NCI-H510A treated with DMSO at 0.1 percent for 48 hours (cell line): Measurements from ENCODE around the gene AZU1.
A peak's percentile ranks its signal among the peaks of the same experiment; 100 is the strongest.

Experiments
- DNase-seq: peaks from one replicate; lab custom pipeline; 2025; lab: John Stamatoyannopoulos, UW

AZU1 gene

GRCh38 chr19:827710-828321 lies at the start of gene AZU1:
TSS of gene AZU1 (plus strand) at chr19:827837. CDS start at chr19:827847, 10 bp downstream.
- no peak for DNase-seq

GRCh38 chr19:778910-779653 lies 48.6 kb upstream of the AZU1 start:
- DNase-seq = no peak

- DNase-seq = no peak
These were observed 46.7 kb upstream of the AZU1 start for GRCh38 chr19:780935-781334.

DNA sequence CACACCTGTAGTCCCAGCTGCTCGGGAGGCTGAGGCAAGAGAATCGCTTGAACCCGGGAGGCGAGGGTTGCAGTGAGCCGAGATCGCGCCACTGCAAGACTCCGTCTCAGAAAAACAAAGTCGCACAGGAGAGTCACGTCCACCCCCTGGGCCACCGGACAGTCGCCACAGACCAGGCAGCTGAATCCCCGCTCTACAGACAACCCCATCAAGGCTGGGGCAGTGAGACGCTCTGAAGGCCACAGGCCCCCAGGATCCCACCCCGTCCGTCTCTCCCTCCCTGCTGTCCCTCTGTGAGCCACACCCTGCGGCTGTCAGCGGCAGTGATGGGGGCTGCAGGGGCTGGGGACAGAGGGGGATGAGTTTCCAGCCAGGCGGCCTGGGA lies 45.8 kb upstream of the AZU1 start:
- DNase-seq = no peak

DNA sequence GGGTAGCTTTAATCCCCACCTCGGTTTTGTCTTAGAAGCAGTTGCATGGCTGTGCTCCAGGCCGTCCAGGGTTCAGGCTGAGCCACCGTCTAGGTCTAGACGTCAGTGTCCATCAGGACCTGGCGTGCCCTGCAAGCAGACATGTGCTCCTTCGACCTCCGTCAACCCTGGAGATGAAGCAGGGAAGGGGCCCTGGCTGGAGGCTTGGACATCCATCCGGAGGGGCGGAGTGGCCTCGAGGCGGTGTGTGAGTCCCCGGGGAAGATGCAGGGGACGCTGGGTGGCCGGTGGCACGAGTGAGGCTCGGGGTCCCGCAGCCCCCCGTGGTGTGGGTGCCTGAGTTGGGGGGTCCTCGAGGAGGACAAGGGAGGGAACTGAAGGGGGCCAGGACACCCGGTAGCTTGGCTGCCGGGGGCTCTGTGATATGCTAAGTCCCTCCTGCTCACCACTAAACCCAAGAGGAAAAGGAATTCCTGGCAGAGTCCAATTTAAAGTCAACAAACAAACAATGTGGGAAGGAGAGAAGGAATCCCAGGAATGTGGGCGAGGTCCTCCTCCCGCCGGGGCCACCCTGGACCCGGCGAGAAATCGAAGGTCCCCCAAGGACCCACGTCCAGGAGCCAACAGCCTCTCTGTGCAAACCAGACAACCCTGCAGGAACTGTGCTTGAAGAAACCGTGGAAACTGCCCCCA lies 45.3 kb upstream of the AZU1 start:
- DNase-seq = no peak

GRCh38 chr19:782878-783668 lies 44.6 kb upstream of the AZU1 start:
- DNase-seq = no peak

GRCh38 chr19:784541-784940 lies 43.1 kb upstream of the AZU1 start:
- DNase-seq = no peak

- no peak for DNase-seq
These were observed 40.1 kb upstream of the AZU1 start for GRCh38 chr19:787536-787935.

DNA sequence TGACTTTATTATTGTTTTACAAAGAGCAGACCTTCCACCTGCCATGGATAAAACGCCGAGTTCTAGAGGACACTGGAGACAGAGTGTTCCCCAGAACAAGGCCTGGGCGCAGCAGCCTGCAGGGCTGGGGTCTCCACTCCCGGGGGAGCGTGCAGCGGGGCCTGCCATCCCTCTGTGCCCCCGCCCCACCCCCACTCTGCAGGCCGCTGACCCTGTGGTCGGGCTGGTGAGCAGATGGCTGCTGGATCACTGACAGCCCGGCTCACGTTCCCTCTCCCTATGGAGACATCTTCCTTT lies 39.0 kb upstream of the AZU1 start:
- no peak for DNase-seq

DNA sequence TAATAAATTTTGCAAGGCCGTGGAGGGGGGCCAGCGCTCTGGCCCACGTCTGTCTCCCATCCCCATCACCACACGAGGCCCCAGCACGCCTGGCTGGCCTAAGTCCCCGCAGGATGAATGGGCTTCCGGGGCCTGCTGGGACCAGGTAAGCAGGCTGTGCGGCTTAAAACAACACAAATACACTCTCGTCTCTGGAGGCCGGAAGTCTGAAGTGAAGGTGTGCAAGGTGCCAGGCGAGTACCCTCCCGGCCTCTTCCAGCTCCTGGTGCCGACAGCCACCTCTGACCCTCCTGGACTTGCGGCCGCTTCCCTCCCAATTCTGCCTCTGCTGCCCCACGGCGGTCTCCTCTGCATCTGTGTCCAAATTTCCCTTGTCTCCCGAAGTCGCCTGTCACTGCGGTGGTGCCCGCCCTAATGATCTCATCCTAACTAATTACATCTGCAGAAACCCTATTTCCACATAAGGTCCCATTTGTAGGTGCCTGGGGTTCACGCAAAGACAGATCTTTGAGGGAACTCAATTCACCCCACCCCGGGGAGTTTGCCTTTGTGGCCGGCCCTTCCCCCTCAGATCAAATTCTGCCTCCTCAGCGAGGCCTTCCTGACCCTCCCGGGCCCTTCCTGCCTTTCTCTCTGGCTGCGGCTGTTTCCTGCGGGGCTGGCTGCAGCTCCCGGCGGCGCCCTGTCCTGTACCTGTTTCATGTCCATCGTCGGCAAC lies 38.5 kb upstream of the AZU1 start:
- peak; percentile 19 for DNase-seq

- DNase-seq = no peak
These were observed 38.0 kb upstream of the AZU1 start for GRCh38 chr19:789701-790060.

DNA sequence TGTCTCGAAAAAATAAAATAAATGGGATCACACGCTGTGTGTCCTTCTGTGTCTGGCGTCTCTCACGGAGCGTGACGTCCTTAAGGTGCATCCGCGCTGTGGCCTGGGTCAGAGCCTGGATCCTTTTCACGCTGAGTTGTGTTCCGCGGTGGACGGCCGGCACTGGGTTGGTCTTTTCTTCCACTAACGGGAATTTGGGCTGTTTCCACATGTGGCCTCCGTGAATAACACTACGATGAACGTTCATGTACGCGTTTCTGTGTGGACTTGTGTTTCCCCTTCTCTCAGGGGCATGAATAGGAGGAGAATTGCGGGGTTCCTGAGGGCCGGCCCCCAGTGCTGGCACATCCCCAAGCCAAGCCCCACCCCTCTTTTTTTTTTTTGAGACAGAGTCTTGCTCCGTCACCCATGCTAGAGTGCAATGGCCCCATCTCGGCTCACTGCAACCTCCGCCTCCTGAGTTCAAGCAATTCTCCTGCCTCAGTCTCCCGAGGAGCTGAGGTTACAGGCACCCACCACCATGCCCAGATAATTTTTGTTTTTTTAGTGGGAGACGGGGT lies 36.5 kb upstream of the AZU1 start:
- DNase-seq = no peak

DNA sequence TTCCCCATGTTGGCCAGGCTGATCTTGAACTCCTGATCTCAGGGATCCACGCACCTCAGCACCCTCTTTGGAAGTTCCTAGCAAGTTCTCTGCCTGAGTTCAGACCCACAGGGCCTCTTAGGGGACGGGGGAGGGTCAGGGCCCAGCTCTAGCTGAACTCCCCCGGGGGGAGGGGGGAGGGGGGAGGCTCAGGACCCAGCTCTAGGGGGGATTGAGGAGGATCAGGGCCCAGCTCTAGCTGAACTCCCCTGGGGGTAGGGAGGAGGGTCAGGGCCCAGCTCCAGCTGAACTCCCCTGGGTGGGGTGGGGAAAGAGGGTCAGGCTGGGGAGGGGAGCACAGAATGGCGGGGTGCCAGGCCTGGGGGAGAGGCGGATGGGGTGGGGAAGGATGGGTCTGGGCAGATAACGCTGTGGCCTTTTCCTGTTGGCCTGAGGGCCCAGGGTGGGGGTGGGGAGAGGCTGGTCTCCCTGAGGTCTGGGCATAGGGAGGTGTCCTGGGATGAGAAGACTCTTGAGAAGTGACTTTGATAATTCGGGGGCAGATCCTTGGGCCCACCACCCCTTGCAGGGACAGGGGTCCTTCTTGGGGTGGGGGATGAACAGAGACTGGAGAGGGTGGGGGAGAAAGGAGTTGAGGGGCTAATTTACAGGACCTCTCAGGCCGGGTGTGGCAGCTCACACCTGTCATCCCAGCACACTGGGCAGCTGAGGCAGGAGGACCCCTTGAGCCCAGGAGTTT lies 35.9 kb upstream of the AZU1 start:
- DNase-seq = no peak

- no peak for DNase-seq
These were observed 35.2 kb upstream of the AZU1 start for GRCh38 chr19:792306-792885.

DNA sequence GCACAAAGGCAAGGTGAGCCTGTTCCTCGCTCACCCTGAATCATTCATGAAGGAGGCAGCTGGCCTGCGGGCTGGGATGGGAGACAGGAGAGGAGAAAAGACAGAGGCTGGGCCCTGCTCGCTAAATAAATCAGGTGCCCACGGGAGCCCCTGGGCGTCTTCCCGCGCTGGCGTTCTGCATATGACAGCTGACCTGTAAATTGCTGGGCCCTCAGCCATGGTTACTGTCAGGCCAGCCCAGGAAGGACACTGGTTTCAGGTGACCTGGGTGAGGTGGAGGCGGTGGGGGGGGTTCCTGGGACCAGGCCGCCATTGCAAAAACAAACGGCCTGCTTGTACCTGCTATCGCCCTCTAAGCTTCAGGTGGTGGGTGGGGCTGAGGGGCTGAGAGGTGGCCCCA lies 33.8 kb upstream of the AZU1 start:
- DNase-seq = no peak

- DNase-seq = no peak
These were observed 32.5 kb upstream of the AZU1 start for GRCh38 chr19:795073-795611.

- DNase-seq = no peak
These were observed 31.7 kb upstream of the AZU1 start for GRCh38 chr19:795691-796581.

- DNase-seq = peak; percentile 97
These were observed 30.7 kb upstream of the AZU1 start, which contains the start of gene PTBP1 for GRCh38 chr19:796692-797527. TSS of gene PTBP1 (plus strand) at chr19:797452. CDS start at chr19:797498, 46 bp downstream.
